DOHH2 (cell line): ENCODE results near the gene KIRREL3.

Experiments
- EZH2phosphoT487 ChIP-seq: fragments of 200-600 bp; sonication (generic); IDR thresholded peaks from 2 replicates; pipeline ENCODE4 v1.6.1; 2017; ENCODE audit warnings: borderline replicate concordance, mild to moderate bottlenecking, antibody characterized with exemption, low read length, moderate library complexity, mixed read lengths
- TF ChIP-seq, protein P1 (sequence below): fragments of 200-600 bp; sonication (generic); IDR thresholded peaks from one replicate; pipeline ENCODE4 v1.5.1; 2014; ENCODE audit warnings: antibody characterized with exemption, mild to moderate bottlenecking, low read depth, low read length; ENCODE audit not compliant: poor library complexity, severe bottlenecking

- TF ChIP-seq, protein P1, sequence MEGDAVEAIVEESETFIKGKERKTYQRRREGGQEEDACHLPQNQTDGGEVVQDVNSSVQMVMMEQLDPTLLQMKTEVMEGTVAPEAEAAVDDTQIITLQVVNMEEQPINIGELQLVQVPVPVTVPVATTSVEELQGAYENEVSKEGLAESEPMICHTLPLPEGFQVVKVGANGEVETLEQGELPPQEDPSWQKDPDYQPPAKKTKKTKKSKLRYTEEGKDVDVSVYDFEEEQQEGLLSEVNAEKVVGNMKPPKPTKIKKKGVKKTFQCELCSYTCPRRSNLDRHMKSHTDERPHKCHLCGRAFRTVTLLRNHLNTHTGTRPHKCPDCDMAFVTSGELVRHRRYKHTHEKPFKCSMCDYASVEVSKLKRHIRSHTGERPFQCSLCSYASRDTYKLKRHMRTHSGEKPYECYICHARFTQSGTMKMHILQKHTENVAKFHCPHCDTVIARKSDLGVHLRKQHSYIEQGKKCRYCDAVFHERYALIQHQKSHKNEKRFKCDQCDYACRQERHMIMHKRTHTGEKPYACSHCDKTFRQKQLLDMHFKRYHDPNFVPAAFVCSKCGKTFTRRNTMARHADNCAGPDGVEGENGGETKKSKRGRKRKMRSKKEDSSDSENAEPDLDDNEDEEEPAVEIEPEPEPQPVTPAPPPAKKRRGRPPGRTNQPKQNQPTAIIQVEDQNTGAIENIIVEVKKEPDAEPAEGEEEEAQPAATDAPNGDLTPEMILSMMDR, result peak; percentile 13
- no peak for TF ChIP-seq EZH2phosphoT487
These were observed 608.5 kb downstream of the KIRREL3 start for GRCh38 chr11:126391970-126392632.
